ENCODE results near the gene TRMT10B. TPM values are rescaled to one million over a fixed set of nuclear protein-coding genes. Genes with fewer than 3 reads are reported as not detected.

TRMT10B gene
- total and polyA plus RNA-seq, 2 of the 13 experiments (the other 11 are each of a cell fraction or from before 2014, with no cell fraction given): 3.1 to 3.9 TPM

DNA sequence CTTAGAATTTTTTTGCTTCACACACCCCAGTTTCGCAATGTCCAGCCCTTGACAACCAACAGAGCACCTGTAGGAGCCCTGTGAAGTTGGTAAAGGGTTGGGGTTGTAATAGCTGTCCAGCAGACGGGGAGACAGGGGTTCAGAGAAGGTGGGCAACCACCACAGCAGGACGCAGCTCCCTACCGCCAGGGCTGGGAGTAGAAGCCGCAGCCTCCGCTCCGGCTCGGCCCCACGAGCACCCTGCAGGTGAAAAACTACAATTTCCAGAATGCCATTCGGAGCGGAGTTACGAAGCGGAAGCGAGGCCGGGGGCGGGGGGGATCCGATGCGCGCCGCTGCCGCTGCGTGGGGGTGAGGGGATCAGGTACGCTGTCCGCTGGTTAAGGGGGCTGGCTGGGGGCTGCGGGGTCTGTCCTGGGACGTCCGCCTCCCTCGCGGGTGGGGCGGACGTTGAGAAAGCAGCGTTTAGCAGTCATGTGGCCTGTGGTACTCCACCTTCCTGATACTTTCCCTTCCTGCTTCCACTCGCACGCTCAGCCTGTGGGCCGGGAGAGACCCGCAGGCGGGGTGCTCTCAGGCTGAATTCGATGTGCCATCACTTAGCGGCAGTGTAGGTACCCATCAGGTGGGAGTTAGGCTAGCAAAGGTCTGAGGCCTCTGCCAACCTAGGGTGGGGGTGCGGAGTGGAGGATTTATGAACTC, at the start of gene TRMT10B (continued):
- TF ChIP-seq HNF4G (IDR thresholded peaks at IDR 0.05; ENCODE audit: borderline replicate concordance, low read depth, low read length) (no peak), HNF4G (CRISPR knock-in tag; IDR thresholded peaks at IDR 0.05; ENCODE audit: borderline replicate concordance, low read depth) (no peak), ZNF496 (CRISPR knock-in tag; IDR thresholded peaks at IDR 0.05; ENCODE audit: insufficient replicate concordance) (no peak), RFXAP (CRISPR knock-in tag; IDR thresholded peaks at IDR 0.05; ENCODE audit: borderline replicate concordance) (no peak), SUZ12 (IDR thresholded peaks at IDR 0.05; ENCODE audit: low read depth, low read length) (peak; percentile 37; the same call in 1 of the 2 replicates), MTF1 (CRISPR knock-in tag; IDR thresholded peaks at IDR 0.05) (no peak), CBFB (CRISPR knock-in tag; IDR thresholded peaks at IDR 0.05) (0 out of 2 replicates have a peak, but pooled peaks have one; percentile 35), CAMTA2 (CRISPR knock-in tag; IDR thresholded peaks at IDR 0.05; ENCODE audit: borderline replicate concordance) (no peak), ATF7-NPFF (CRISPR knock-in tag; IDR thresholded peaks at IDR 0.05; ENCODE audit: low read depth) (no peak), GABPA (IDR thresholded peaks at IDR 0.05; ENCODE audit: low read depth, low read length) (peak; percentile 69), GABPA (CRISPR knock-in tag; IDR thresholded peaks at IDR 0.05; ENCODE audit: low read depth) (peak; percentile 92), FOXJ3 (CRISPR knock-in tag; IDR thresholded peaks at IDR 0.05; ENCODE audit: borderline replicate concordance) (no peak), RBM39 (IDR thresholded peaks at IDR 0.05; ENCODE audit: low read depth, low read length, poor library complexity, severe bottlenecking) (no peak), ZNF652 (CRISPR knock-in tag; IDR thresholded peaks at IDR 0.05; ENCODE audit: borderline replicate concordance, low read depth) (no peak)
- TF ChIP-seq, protein P1, sequence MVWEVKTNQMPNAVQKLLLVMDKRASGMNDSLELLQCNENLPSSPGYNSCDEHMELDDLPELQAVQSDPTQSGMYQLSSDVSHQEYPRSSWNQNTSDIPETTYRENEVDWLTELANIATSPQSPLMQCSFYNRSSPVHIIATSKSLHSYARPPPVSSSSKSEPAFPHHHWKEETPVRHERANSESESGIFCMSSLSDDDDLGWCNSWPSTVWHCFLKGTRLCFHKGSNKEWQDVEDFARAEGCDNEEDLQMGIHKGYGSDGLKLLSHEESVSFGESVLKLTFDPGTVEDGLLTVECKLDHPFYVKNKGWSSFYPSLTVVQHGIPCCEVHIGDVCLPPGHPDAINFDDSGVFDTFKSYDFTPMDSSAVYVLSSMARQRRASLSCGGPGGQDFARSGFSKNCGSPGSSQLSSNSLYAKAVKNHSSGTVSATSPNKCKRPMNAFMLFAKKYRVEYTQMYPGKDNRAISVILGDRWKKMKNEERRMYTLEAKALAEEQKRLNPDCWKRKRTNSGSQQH (CRISPR knock-in tag; IDR thresholded peaks at IDR 0.05; ENCODE audit: low read depth): no peak
- TF ChIP-seq, protein P2, sequence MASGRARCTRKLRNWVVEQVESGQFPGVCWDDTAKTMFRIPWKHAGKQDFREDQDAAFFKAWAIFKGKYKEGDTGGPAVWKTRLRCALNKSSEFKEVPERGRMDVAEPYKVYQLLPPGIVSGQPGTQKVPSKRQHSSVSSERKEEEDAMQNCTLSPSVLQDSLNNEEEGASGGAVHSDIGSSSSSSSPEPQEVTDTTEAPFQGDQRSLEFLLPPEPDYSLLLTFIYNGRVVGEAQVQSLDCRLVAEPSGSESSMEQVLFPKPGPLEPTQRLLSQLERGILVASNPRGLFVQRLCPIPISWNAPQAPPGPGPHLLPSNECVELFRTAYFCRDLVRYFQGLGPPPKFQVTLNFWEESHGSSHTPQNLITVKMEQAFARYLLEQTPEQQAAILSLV (CRISPR knock-in tag; IDR thresholded peaks at IDR 0.05; ENCODE audit: borderline replicate concordance): no peak
- TF ChIP-seq, protein P3, sequence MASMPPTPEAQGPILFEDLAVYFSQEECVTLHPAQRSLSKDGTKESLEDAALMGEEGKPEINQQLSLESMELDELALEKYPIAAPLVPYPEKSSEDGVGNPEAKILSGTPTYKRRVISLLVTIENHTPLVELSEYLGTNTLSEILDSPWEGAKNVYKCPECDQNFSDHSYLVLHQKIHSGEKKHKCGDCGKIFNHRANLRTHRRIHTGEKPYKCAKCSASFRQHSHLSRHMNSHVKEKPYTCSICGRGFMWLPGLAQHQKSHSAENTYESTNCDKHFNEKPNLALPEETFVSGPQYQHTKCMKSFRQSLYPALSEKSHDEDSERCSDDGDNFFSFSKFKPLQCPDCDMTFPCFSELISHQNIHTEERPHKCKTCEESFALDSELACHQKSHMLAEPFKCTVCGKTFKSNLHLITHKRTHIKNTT (CRISPR knock-in tag; IDR thresholded peaks at IDR 0.05): no peak
- TF ChIP-seq, protein P4, sequence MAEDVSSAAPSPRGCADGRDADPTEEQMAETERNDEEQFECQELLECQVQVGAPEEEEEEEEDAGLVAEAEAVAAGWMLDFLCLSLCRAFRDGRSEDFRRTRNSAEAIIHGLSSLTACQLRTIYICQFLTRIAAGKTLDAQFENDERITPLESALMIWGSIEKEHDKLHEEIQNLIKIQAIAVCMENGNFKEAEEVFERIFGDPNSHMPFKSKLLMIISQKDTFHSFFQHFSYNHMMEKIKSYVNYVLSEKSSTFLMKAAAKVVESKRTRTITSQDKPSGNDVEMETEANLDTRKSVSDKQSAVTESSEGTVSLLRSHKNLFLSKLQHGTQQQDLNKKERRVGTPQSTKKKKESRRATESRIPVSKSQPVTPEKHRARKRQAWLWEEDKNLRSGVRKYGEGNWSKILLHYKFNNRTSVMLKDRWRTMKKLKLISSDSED (CRISPR knock-in tag; IDR thresholded peaks at IDR 0.05): no peak
- TF ChIP-seq, protein P5, sequence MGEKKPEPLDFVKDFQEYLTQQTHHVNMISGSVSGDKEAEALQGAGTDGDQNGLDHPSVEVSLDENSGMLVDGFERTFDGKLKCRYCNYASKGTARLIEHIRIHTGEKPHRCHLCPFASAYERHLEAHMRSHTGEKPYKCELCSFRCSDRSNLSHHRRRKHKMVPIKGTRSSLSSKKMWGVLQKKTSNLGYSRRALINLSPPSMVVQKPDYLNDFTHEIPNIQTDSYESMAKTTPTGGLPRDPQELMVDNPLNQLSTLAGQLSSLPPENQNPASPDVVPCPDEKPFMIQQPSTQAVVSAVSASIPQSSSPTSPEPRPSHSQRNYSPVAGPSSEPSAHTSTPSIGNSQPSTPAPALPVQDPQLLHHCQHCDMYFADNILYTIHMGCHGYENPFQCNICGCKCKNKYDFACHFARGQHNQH (CRISPR knock-in tag; IDR thresholded peaks at IDR 0.05): no peak
